AG04450 (cell line): ENCODE measurements around the gene SYT2. TPM values are rescaled to one million over a fixed set of nuclear protein-coding genes. Genes with fewer than 3 reads are reported as not detected.

ENCODE experiments used
- CTCF ChIA-PET: fragments of 300-600, 350-600 bp; formaldehyde crosslinking; extraction: SDS; loops from one replicate; lab custom pipeline; 2022; ENCODE audit warnings: antibody characterized with exemption, inconsistent platforms; lab: Charles Lee
- POLR2A ChIA-PET: fragments of 350-600 bp; formaldehyde crosslinking; extraction: SDS; loops from one replicate; lab custom pipeline; 2021; ENCODE audit warnings: antibody characterized with exemption, inconsistent platforms; lab: Yijun Ruan, JAX
- DNase-seq: peaks from one replicate; pipeline ENCODE4 v3.0.0-alpha.2; 2011; ENCODE audit warnings: low read depth, low spot score
- H3K27ac ChIP-seq: one replicate; pipeline ENCODE4 v1.5.1; 2012; ENCODE audit warnings: low read depth, low read length, control low read depth
- H3K27me3 ChIP-seq: one replicate; pipeline ENCODE4 v1.6.0; 2012; ENCODE audit warnings: low read length; ENCODE audit not compliant: control insufficient read depth, insufficient read depth
- H3K4me3 ChIP-seq: 2 replicates; pipeline ENCODE4 v1.5.1; 2011; ENCODE audit warnings: mild to moderate bottlenecking, low read depth, low read length, control low read depth
- H3K9me3 ChIP-seq: 2 replicates; pipeline ENCODE4 v1.5.1; 2012; ENCODE audit warnings: low read length; ENCODE audit not compliant: control insufficient read depth, insufficient read depth
- CTCF ChIP-seq: IDR thresholded peaks from 2 replicates; pipeline ENCODE4 v1.5.1; 2011; ENCODE audit warnings: low read depth, low read length, control low read depth, inconsistent platforms
- polyA plus RNA-seq: library from polyadenylated mRNA; depleted of rRNA; stranded (reverse); fragments of >200 nt; gene quantifications from 2 replicates; pipeline ENCODE4 v1.2.3, GENCODE V29; 2011

Gene SYT2
- polyA plus RNA-seq, 1 experiment, result 0.01 TPM

GRCh38 chr1:202681736-202682420 is 28.4 kb downstream of the SYT2 start:
- Histone ChIP-seq H3K4me3 (no peak overlapping the region), H3K9me3 (no peaks in the 10 kb centered on the region), H3K27me3 (peaks cover 49% of the 10 kb centered on the region), H3K27ac (no peak overlapping the region)
- no peak for DNase-seq
- CTCF ChIA-PET, result interaction anchor here (1.1 kb wide), 1 partner anchor 218 kb away, joined by 3 read pairs; no protein-coding TSS in a partner anchor
- POLR2A ChIA-PET, result interaction anchor here (0.6 kb wide), 1 partner anchor 11 kb away, joined by 3 read pairs; no protein-coding TSS in a partner anchor
- no peak for TF ChIP-seq CTCF

GRCh38 chr1:202680586-202681352 is 29.5 kb downstream of the SYT2 start:
- Histone ChIP-seq H3K27ac (no peak overlapping the region), H3K9me3 (no peaks in the 10 kb centered on the region), H3K4me3 (no peak overlapping the region), H3K27me3 (peaks cover 51% of the 10 kb centered on the region)
- ChIA-PET CTCF (interaction anchor here (0.6 to 1.1 kb wide), 3 partner anchors 8 to 217 kb away, joined by 3 read pairs; no protein-coding TSS in a partner anchor), POLR2A (no interaction called here)
- DNase-seq, result no peak
- no peak for TF ChIP-seq CTCF

- H3K4me3 ChIP-seq, result no peak overlapping the region
- DNase-seq, result no peak
- no peak for TF ChIP-seq CTCF
- H3K27me3 ChIP-seq, result peaks cover 47% of the 10 kb centered on the region
- ChIA-PET POLR2A (no interaction called here), CTCF (interaction anchor here (1.0 kb wide), 1 partner anchor 215 kb away, joined by 3 read pairs; no protein-coding TSS in a partner anchor)
- H3K9me3 ChIP-seq, result no peaks in the 10 kb centered on the region
- no peak overlapping the region for H3K27ac ChIP-seq
These were observed 30.7 kb downstream of the SYT2 start for GRCh38 chr1:202679406-202680177.

- ChIA-PET POLR2A (no interaction called here), CTCF (no interaction called here)
- no peak for TF ChIP-seq CTCF
- no peak overlapping the region for H3K4me3 ChIP-seq
- DNase-seq, result no peak
- H3K9me3 ChIP-seq, result no peaks in the 10 kb centered on the region
- H3K27ac ChIP-seq, result no peak overlapping the region
- peaks cover 43% of the 10 kb centered on the region for H3K27me3 ChIP-seq
These were observed 32.8 kb downstream of the SYT2 start for GRCh38 chr1:202677433-202677832.
